GM12874 (cell line): ENCODE data around the gene ITGA3.

Source experiments
- TF ChIP-seq, protein P1 (sequence below): IDR thresholded peaks from 2 replicates; pipeline ENCODE4 v1.5.1; 2011; ENCODE audit warnings: low read depth, mild to moderate bottlenecking, control low read depth, low read length, moderate library complexity; ENCODE audit not compliant: insufficient read depth

The ITGA3 gene

DNA sequence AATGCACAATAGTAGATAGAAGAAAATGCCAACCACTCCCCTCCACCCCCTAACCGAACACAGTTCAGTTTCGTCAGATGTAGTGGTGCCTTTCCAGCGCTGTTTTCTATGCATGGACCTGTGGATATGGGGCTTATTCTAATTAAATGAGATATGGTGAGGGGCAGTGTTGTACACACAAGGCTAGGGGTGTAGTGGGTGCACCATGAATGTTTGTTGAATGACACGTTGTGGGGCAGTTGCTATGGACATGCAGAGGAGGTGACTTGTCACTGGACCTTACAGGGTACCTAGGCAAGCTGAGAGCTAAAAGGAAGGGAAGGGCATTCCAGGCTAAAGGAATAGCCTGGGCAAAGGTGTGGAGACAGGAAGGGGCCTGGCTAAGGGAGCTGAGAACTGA is 42.7 kb downstream of the ITGA3 start:
- TF ChIP-seq, protein P1, sequence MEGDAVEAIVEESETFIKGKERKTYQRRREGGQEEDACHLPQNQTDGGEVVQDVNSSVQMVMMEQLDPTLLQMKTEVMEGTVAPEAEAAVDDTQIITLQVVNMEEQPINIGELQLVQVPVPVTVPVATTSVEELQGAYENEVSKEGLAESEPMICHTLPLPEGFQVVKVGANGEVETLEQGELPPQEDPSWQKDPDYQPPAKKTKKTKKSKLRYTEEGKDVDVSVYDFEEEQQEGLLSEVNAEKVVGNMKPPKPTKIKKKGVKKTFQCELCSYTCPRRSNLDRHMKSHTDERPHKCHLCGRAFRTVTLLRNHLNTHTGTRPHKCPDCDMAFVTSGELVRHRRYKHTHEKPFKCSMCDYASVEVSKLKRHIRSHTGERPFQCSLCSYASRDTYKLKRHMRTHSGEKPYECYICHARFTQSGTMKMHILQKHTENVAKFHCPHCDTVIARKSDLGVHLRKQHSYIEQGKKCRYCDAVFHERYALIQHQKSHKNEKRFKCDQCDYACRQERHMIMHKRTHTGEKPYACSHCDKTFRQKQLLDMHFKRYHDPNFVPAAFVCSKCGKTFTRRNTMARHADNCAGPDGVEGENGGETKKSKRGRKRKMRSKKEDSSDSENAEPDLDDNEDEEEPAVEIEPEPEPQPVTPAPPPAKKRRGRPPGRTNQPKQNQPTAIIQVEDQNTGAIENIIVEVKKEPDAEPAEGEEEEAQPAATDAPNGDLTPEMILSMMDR = no peak

DNA sequence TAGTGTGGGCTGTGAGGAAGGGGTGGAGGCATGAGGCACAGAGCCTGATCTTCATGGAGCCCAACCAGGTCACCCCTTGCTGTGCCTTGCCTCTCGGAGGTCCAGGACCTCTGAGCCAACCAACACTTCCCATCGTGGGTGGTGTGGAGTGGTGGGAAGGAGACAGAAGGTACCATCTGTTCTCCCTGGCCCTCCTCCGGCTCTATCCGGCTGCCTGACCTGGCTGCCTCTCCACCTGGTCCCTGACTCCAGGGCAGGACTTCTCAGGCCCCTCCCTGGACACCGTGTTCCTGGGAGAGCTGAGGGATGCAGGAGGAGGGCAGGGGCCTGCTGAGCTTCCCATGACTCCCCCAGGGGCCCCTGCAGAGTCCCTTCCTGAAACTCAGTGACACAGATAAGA is 43.1 kb downstream of the ITGA3 start:
- TF ChIP-seq, protein P1 = no peak

DNA sequence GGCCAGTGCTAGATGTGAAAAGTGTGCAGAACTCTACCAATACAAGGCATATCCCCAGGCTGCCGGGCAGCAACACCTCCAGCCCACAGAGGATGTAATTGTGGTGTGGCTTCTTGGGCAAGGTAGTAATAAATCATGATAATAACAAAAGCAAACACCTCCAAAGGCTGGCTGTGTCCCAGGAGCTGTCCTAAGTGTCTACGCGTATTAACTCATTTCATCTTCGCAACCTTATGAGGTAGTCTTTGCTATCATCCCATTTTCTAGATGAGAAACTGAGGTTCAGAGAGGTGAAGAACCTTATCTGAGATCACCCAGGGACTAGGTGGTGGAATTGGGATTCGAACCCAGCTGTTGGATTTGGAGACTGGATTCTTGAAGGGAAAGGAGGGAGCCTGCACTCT is 44.6 kb downstream of the ITGA3 start:
- TF ChIP-seq, protein P1 = no peak

DNA sequence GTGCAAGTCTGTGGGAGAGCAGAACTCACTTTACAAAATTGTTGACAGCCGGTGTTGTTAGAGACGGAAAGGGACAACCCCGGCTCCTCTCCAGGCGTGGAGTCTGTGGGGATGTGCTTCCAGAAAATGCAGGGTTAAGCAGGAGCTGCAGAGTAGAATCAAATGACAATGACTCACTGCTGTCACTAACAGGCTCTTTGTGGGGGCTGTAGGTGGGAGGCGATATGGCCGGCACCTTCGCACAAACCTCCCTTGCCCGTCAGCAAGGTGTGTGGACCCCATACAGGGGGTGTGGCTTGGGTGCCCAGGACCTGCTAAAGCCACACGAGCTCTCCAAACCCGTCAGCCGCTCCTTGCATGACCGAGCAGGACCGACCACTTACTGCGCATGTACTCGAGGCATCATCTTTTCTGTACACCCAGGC is 45.0 kb downstream of the ITGA3 start:
- TF ChIP-seq, protein P1 = no peak

DNA sequence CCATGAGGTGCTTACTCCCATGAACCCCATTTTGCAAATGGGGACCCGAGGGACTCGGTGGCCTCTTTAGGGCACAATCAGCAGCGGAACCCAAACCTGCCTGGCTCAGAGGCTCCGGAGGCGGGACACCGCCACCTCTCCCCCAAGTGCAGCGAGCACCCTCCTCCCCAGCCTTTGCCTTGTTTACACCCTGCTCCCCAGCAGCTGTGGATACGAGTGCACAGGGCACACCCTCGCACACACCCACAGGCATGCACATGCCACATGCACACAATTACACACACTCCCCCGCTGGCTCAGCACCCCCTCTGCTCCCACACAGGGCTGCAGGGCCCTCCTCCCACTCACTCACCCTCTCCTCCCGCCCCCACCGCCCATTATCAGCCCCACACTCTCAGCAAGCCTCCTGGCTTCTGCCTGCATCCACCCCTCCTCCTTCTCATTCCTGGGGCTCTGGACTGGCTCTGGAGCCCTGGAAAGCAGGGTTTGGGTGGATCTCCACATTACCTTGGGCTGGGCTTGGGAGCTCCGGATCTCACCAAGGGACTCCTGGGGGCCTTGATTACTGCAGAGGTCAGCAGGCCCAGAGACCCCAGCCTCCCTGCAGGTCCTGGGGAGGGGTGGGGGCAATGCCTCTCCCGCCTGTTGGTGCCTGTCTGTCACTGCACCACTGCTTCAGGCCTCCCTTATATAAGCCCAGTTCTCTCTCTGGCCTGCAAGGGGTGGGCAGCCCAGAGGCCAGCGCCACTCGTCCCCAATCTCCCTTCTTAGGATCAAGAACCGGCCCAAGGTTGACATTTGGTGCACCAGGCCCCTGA is 45.6 kb downstream of the ITGA3 start:
- TF ChIP-seq, protein P1 = no peak

DNA sequence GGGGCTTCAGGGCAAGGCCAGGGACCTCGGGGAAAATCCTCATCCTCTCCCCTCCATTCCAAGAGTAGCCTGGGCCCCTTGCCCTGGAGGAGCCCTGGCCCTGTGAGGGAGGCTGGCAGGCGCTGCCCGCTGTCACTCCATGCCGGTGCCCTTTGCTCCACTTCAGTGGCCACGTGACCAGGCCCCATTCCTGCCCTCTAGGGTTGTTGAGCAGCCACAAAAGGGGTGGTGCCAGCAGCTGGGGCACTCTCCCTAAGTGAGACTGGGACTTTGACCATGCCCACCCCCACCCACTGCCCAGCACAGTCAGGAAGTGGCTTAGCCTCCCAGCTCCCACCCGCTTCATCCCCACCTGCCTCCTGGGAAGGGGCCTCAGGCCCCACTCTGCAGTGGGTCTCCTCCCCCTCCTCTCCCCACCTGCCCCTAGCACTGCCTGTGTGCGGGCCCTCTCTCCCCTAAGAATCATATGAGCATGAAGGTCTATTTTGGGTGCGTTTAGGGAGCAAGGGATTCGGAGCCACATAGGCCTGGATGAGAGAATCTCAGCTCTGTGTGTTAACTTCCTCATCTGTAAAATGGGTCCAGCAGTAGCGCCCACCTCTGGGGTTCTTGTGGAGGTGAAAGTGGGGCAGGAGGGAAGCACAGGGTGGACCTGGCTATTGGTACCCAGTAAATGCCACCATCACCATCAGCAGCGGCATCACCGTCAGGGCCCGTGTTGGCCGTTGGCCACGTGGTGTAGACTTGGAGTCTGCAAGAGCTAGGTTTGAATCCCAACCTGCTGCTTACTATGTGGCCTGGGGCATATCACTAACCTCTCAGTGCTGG is 46.5 kb downstream of the ITGA3 start:
- TF ChIP-seq, protein P1 = no peak

DNA sequence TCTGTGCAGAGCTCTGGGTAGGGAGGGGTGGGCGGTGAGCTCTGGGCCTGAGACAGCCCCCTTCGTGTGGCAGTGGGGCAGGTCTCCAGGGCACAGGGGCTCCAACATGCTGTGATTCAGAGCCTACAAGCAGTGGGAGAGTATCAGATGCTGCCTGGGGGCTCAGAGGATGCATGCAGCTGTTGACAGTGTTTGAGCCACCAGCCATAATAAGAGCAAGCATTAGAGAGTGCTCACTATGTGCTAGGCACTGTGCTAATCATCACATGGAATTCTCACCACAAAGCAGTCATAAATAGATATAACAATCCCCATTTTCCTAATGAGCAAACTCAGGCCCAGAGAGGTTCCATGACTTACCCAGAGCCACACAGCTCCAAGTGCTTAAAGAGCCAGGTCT is 47.3 kb downstream of the ITGA3 start:
- TF ChIP-seq, protein P1 = no peak
